ENCODE results near the gene OTULINL. TPM values are rescaled to one million over a fixed set of nuclear protein-coding genes. Genes with fewer than 3 reads are reported as not detected.
"Not testable (repeated sequence)": the region's sequence is repeated elsewhere in the genome, so short reads cannot be mapped to it uniquely, and the experiment has no call there.

OTULINL gene
- polyA plus RNA-seq, 1 donor (not counting 4 experiments of a cell fraction or from before 2014, with no cell fraction given): 0.62 TPM

- Histone ChIP-seq H3K27me3 (ENCODE audit: control insufficient read depth, extremely low read depth, insufficient read depth, low read length) (no peaks in the 10 kb centered on the region), H3K9me3 (ENCODE audit: control insufficient read depth, low read depth, low read length) (no peaks in the 10 kb centered on the region), H3K4me3 (ENCODE audit: control insufficient read depth in 2 of 3, extremely low read depth in 1 of 3, insufficient read depth in 2 of 3, low read depth in 1 of 3, low read length in 3 of 3) (no peak overlapping the region), H3K4me2 (ENCODE audit: control insufficient read depth, extremely low read depth, insufficient read depth, low read depth, low read length) (no peak overlapping the region), H3K4me1 (ENCODE audit: control insufficient read depth, extremely low read depth, insufficient read depth, low read length) (no peaks in the 10 kb centered on the region), H3K9me1 (ENCODE audit: control insufficient read depth, extremely low read depth, insufficient read depth, low read length) (no peaks in the 10 kb centered on the region), H3K9ac (ENCODE audit: control insufficient read depth, extremely low read depth, insufficient read depth, low read length) (no peak overlapping the region), H3K79me2 (ENCODE audit: control insufficient read depth, insufficient read depth, low read length) (no peaks in the 10 kb centered on the region), H3K36me3 (ENCODE audit: control insufficient read depth in 2 of 2, extremely low read depth in 1 of 2, insufficient read depth in 2 of 2, low read length in 2 of 2) (no peaks in the 10 kb centered on the region), H4K20me1 (ENCODE audit: control insufficient read depth, extremely low read depth, insufficient read depth, low read length) (no peaks in the 10 kb centered on the region), H3K27ac (ENCODE audit: control insufficient read depth, insufficient read depth, low read length) (no peak overlapping the region), H2AFZ (ENCODE audit: control insufficient read depth, low read length) (no peak overlapping the region)
- dilution Hi-C loops (cut with MboI; ENCODE audit: extremely low pct_ligation_motif_present, low sequenced_read_pairs): no loop called here
- TF ChIP-seq, protein P1, sequence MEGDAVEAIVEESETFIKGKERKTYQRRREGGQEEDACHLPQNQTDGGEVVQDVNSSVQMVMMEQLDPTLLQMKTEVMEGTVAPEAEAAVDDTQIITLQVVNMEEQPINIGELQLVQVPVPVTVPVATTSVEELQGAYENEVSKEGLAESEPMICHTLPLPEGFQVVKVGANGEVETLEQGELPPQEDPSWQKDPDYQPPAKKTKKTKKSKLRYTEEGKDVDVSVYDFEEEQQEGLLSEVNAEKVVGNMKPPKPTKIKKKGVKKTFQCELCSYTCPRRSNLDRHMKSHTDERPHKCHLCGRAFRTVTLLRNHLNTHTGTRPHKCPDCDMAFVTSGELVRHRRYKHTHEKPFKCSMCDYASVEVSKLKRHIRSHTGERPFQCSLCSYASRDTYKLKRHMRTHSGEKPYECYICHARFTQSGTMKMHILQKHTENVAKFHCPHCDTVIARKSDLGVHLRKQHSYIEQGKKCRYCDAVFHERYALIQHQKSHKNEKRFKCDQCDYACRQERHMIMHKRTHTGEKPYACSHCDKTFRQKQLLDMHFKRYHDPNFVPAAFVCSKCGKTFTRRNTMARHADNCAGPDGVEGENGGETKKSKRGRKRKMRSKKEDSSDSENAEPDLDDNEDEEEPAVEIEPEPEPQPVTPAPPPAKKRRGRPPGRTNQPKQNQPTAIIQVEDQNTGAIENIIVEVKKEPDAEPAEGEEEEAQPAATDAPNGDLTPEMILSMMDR (optimal IDR thresholded peaks at IDR 0.05 in 1 of 3, IDR thresholded peaks at IDR 0.05 in 1 of 3, conservative IDR thresholded peaks at IDR 0.05 in 1 of 3; ENCODE audit: extremely low read depth in 1 of 3, insufficient read depth in 2 of 3, low read length in 3 of 3): no peak
- no peak for TF ChIP-seq EZH2 (IDR thresholded peaks at IDR 0.05; ENCODE audit: low read length)
- FAIRE-seq: no peak
- no peak for DNase-seq (ENCODE audit: low read depth, low spot score)
Measured at GRCh38 chr5:14551211-14551610, 30.4 kb upstream of the OTULINL start.

DNA sequence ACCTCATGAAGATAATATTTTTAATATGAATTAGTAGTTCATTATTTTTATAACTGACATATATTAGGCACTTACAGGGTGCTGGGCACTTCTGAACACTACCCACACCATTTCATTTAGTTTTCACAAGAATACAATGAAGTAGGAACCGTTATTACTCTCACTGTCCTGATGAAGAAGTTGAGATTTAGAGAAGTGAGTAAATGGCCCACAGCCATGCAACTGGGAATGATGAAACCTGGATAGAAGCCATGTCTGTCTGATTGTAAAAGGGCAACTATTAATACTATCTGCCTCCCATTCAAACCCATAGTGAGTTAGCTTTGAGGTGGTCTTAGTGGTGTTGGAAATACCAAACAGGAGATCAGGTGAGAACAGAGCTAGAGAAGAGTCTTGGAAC is 29.6 kb upstream of the OTULINL start:
- dilution Hi-C loops (cut with MboI; ENCODE audit: extremely low pct_ligation_motif_present, low sequenced_read_pairs): no loop called here
- no peak for TF ChIP-seq EZH2 (IDR thresholded peaks at IDR 0.05; ENCODE audit: low read length)
- TF ChIP-seq, protein P1 (optimal IDR thresholded peaks at IDR 0.05 in 1 of 3, IDR thresholded peaks at IDR 0.05 in 1 of 3, conservative IDR thresholded peaks at IDR 0.05 in 1 of 3; ENCODE audit: extremely low read depth in 1 of 3, insufficient read depth in 2 of 3, low read length in 3 of 3): no peak
- H2AFZ ChIP-seq (ENCODE audit: control insufficient read depth, low read length): no peak overlapping the region
- no peak overlapping the region for H3K4me2 ChIP-seq (ENCODE audit: control insufficient read depth, extremely low read depth, insufficient read depth, low read depth, low read length)
- H3K9me1 ChIP-seq (ENCODE audit: control insufficient read depth, extremely low read depth, insufficient read depth, low read length): no peaks in the 10 kb centered on the region
- H3K9ac ChIP-seq (ENCODE audit: control insufficient read depth, extremely low read depth, insufficient read depth, low read length): no peak overlapping the region
- no peak overlapping the region for H3K27ac ChIP-seq (ENCODE audit: control insufficient read depth, insufficient read depth, low read length)
- FAIRE-seq: no peak
- H3K4me3 ChIP-seq (ENCODE audit: control insufficient read depth in 2 of 3, extremely low read depth in 1 of 3, insufficient read depth in 2 of 3, low read depth in 1 of 3, low read length in 3 of 3): no peak overlapping the region
- no peaks in the 10 kb centered on the region for H3K9me3 ChIP-seq (ENCODE audit: control insufficient read depth, low read depth, low read length)
- no peaks in the 10 kb centered on the region for H3K79me2 ChIP-seq (ENCODE audit: control insufficient read depth, insufficient read depth, low read length)
- no peaks in the 10 kb centered on the region for H4K20me1 ChIP-seq (ENCODE audit: control insufficient read depth, extremely low read depth, insufficient read depth, low read length)
- no peaks in the 10 kb centered on the region for H3K36me3 ChIP-seq (ENCODE audit: control insufficient read depth in 2 of 2, extremely low read depth in 1 of 2, insufficient read depth in 2 of 2, low read length in 2 of 2)
- no peaks in the 10 kb centered on the region for H3K4me1 ChIP-seq (ENCODE audit: control insufficient read depth, extremely low read depth, insufficient read depth, low read length)
- no peaks in the 10 kb centered on the region for H3K27me3 ChIP-seq (ENCODE audit: control insufficient read depth, extremely low read depth, insufficient read depth, low read length)
- DNase-seq (ENCODE audit: low read depth, low spot score): no peak

GRCh38 chr5:14554288-14554687 is 27.3 kb upstream of the OTULINL start:
- H3K4me2 ChIP-seq (ENCODE audit: control insufficient read depth, extremely low read depth, insufficient read depth, low read depth, low read length); H3K4me1 ChIP-seq (ENCODE audit: control insufficient read depth, extremely low read depth, insufficient read depth, low read length); H3K27me3 ChIP-seq (ENCODE audit: control insufficient read depth, extremely low read depth, insufficient read depth, low read length); H3K36me3 ChIP-seq (ENCODE audit: control insufficient read depth in 2 of 2, extremely low read depth in 1 of 2, insufficient read depth in 2 of 2, low read length in 2 of 2); H3K9me1 ChIP-seq (ENCODE audit: control insufficient read depth, extremely low read depth, insufficient read depth, low read length); H3K9me3 ChIP-seq (ENCODE audit: control insufficient read depth, low read depth, low read length); H3K79me2 ChIP-seq (ENCODE audit: control insufficient read depth, insufficient read depth, low read length); H3K9ac ChIP-seq (ENCODE audit: control insufficient read depth, extremely low read depth, insufficient read depth, low read length); dilution Hi-C loops (cut with MboI; ENCODE audit: extremely low pct_ligation_motif_present, low sequenced_read_pairs); H4K20me1 ChIP-seq (ENCODE audit: control insufficient read depth, extremely low read depth, insufficient read depth, low read length); FAIRE-seq; H3K4me3 ChIP-seq (ENCODE audit: control insufficient read depth in 2 of 3, extremely low read depth in 1 of 3, insufficient read depth in 2 of 3, low read depth in 1 of 3, low read length in 3 of 3); H3K27ac ChIP-seq (ENCODE audit: control insufficient read depth, insufficient read depth, low read length); DNase-seq (ENCODE audit: low read depth, low spot score); H2AFZ ChIP-seq (ENCODE audit: control insufficient read depth, low read length): not testable (repeated sequence)
